Measurements from ENCODE around the gene STX18. TPM values are rescaled to one million over a fixed set of nuclear protein-coding genes. Genes with fewer than 3 reads are reported as not detected.

STX18 gene
- total RNA-seq, 4 donors from 2014 or later = 17.8 to 25.4 (median 23.4) TPM

- Histone ChIP-seq H3K27ac (no peak overlapping the region), H3K36me3 (peaks cover 0 to 87% of the 10 kb centered on the region in 2 donors), H3K27me3 (no peaks in the 10 kb centered on the region), H3K4me3 (no peak overlapping the region), H3K9me3 (no peaks in the 10 kb centered on the region), H3K4me1 (no peaks in the 10 kb centered on the region)
- no peak for TF ChIP-seq POLR2AphosphoS5 (IDR thresholded peaks at IDR 0.05)
- TF ChIP-seq CTCF (IDR thresholded peaks at IDR 0.05) = no peak
- TF ChIP-seq POLR2A (IDR thresholded peaks at IDR 0.05) = no peak
- TF ChIP-seq EP300 (IDR thresholded peaks at IDR 0.05) = no peak
- ATAC-seq = no peak
- WGBS, 2 donors (ENCODE audit: low coverage in 1 of 2) = 89 to 93% methylated on average over 4 to 8 of the region's 10 CpGs
Measured at GRCh38 chr4:4428966-4429875, 112.6 kb downstream of the STX18 start.

- TF ChIP-seq POLR2A (IDR thresholded peaks at IDR 0.05) (no peak), POLR2AphosphoS5 (IDR thresholded peaks at IDR 0.05) (no peak), EP300 (IDR thresholded peaks at IDR 0.05) (no peak), CTCF (IDR thresholded peaks at IDR 0.05) (no peak)
- H3K9me3 ChIP-seq = no peaks in the 10 kb centered on the region
- no peak overlapping the region for H3K4me3 ChIP-seq
- no peak for ATAC-seq
- 50% methylated on average over 1 of the region's 5 CpGs; no CpG with 5 or more reads in 1 of the 2 donors for WGBS, 2 donors (ENCODE audit: low coverage in 1 of 2)
- no peak overlapping the region for H3K27ac ChIP-seq
- no peaks in the 10 kb centered on the region for H3K4me1 ChIP-seq
- no peaks in the 10 kb centered on the region for H3K27me3 ChIP-seq
- peaks cover 0 to 87% of the 10 kb centered on the region in 2 donors for H3K36me3 ChIP-seq
Measured at GRCh38 chr4:4427886-4428285, 114.0 kb downstream of the STX18 start.

- TF ChIP-seq EP300 (IDR thresholded peaks at IDR 0.05) = no peak
- TF ChIP-seq CTCF (IDR thresholded peaks at IDR 0.05) = no peak
- no peak for TF ChIP-seq POLR2A (IDR thresholded peaks at IDR 0.05)
- no peak for TF ChIP-seq POLR2AphosphoS5 (IDR thresholded peaks at IDR 0.05)
- Histone ChIP-seq H3K36me3 (peaks cover 0 to 87% of the 10 kb centered on the region in 2 donors), H3K4me1 (no peaks in the 10 kb centered on the region), H3K27ac (no peak overlapping the region), H3K4me3 (no peak overlapping the region), H3K27me3 (no peaks in the 10 kb centered on the region), H3K9me3 (no peaks in the 10 kb centered on the region)
- no peak for ATAC-seq
- WGBS, 2 donors (ENCODE audit: low coverage in 1 of 2) = 65 to 90% methylated on average over 4 to 6 of the region's 12 CpGs
Measured at GRCh38 chr4:4427121-4427870, 114.6 kb downstream of the STX18 start.

GRCh38 chr4:4426511-4427120 lies 115.2 kb downstream of the STX18 start:
- Histone ChIP-seq H3K9me3 (no peaks in the 10 kb centered on the region), H3K4me3 (no peak overlapping the region), H3K4me1 (no peaks in the 10 kb centered on the region), H3K27me3 (no peaks in the 10 kb centered on the region), H3K36me3 (peaks cover 0 to 87% of the 10 kb centered on the region in 2 donors), H3K27ac (no peak overlapping the region)
- 61 to 85% methylated on average over 3 to 11 of the region's 11 CpGs for WGBS, 2 donors (ENCODE audit: low coverage in 1 of 2)
- TF ChIP-seq POLR2A (IDR thresholded peaks at IDR 0.05) (no peak), POLR2AphosphoS5 (IDR thresholded peaks at IDR 0.05) (no peak), CTCF (IDR thresholded peaks at IDR 0.05) (no peak), EP300 (IDR thresholded peaks at IDR 0.05) (no peak)
- no peak for ATAC-seq
